GM21786 (cell line): ENCODE data around the gene PPP1R7.
"Not testable (repeated sequence)": the region's sequence is repeated elsewhere in the genome, so short reads cannot be mapped to it uniquely, and the experiment has no call there.

Experiments
- ATAC-seq: cut with Tn5 transposase; IDR thresholded peaks from one replicate; pipeline ENCODE4 v1.9.1; 2021; ENCODE audit not compliant: unreplicated experiment

The PPP1R7 gene

DNA sequence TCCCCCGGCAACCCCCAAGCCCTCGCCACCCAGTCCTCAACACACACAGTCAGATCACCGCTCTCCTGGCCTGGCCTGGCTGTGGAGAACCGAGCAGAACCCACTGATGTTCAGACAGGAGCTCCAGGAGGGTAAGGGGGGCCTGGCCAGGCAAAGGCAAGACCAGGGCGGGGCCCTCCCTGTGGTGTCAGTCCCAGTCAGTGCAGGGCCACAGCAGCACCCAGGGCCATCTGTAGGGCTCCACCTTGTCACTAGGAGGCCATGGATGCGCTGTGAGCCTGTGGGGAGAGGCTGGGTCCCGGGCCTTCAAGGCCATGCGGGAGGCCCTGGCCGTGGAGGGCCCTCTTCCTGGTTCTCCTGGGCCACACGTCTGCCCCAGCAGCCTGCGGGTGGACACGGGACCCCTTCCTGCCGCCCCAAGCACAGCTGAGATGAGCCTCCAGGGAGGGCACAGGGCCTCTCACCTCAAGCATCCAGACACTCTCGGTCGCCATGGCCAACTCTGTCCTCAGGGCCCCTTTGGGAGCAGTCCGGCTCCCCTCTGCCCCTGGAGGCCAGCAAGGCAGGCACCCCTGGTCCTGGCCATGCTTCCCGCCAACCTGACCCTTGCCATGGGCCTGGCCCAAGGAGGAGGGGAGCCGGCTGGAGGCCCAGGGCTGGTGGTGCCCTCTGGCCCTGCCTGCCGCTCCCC is 40.2 kb downstream of the PPP1R7 start:
- no peak for ATAC-seq

DNA sequence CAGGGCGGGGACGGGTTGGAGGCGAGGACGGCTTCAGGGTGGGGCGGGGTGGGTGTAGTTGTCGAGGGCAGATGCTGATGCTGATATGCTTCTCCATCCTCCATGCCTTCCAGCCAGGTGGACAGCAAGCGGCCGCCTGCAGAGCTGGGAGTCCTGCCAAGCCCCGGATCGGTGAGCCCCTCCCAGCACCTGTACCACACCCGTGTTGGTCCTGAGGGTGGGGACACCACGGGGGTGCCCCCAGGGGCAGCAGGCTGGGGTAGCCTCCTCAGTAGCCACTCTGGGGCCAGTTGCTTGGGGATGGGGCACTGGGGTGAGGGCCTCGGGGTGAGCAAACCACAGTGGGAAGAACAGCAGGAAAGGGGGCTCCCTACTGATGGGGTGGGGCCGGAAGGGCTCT is 40.8 kb downstream of the PPP1R7 start:
- no peak for ATAC-seq

DNA sequence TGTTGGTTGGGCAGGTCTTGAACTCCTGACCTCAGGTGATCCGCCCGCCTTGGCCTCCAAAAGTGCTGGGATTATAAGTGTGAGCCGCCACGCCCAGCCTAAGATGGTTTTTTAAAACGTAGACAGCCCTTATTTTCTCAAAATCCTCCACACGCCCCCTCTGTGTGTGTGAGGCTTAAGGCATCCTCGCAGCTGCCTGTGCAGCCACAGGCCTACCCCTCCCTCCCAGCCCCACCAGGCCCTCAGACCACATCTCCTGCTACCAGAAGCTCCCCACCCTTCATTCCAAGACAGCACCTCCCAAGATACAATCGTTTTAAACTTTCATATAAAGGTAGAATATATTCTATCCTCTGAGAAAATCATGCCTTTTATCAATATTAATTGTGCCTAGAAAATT is 43.0 kb downstream of the PPP1R7 start:
- no peak for ATAC-seq

DNA sequence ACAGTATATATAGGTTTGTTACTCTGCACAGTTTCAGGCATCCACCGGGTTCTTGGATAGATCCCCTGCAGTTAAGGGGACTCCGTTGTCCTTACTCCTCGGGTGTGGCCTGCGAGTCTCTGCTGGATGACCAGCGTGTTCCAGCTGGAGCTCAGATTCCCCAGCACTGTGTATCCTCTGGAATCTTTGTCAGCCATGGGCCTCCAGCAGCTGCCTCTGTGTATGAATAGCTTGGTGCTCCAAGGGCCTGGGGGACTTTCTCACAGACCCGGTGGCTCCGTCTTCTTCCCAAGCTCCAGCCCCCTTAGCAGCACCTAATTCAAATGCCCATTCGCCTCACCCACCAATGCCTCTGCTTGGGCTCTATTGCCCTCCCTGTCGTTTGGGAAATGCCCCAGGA is 44.5 kb downstream of the PPP1R7 start:
- ATAC-seq, result no peak

DNA sequence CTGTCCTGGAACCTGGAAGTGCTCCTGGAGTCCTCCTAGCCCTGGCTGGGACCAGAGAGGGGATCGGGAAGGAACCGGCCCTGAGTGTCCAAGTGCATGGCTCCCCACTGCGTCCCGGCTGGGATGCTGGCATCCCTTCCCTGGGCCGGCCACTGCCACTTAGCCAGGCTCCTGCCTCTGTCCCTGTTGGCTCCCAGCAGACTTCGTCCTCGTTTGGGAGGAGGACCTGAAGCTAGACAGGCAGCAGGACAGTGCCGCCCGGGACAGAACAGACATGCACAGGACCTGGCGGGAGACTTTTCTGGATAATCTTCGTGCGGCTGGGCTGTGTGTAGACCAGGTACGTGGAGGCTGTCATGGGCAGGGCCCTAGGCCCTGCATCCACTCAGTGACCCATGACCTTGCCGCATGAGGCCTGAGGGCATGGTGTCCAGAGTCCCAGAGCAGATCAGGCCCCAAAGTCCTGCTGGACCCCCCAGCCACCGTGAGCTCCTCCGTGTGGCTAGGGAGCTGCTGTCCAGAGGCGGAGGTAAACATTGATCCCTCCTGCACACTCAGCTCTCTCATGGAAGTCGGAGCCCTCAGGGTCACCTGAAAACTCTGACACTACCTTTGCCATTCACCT is 45.4 kb downstream of the PPP1R7 start:
- no peak for ATAC-seq

DNA sequence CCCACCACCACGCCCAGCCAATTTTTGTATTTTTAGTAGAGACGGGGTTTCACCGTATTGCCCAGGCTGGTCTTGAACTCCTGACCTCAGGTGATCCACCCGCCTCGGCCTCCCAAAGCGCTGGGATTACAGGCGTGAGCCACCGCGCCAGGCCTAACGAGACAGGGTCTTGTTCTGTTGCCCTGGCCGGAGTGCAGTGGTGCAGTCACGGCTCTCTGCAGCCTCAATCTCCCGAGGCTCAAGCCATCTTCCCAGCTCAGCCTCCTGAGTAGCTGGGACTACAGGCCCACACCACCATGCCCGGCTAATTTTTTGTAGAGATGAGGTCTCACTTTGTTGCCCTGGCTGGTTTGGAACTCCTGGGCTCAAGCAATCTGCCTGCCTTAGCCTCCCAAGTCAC is 47.0 kb downstream of the PPP1R7 start:
- not testable (repeated sequence) for ATAC-seq

DNA sequence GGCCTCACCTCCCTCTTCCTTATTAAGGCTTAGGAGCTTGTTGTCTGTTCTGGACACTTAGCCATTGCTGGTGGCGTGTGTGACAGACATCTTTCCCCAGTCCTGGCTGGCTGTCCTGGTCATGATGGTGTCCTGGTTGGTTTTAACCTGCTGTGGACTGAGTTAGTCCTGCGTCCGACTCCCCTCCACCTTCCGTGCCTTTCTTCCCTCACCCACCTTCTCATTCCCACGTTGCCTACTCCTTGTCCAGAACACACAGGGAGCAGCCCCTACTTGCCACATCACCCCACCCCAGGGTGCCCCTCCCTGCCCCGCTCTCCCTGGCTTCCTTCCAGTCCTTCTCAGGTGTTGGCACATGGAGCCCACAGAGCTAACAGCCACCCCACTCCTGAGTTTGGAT is 47.7 kb downstream of the PPP1R7 start:
- ATAC-seq, result no peak

- no peak for ATAC-seq
These were observed 48.4 kb downstream of the PPP1R7 start for GRCh38 chr2:241198381-241199279.

DNA sequence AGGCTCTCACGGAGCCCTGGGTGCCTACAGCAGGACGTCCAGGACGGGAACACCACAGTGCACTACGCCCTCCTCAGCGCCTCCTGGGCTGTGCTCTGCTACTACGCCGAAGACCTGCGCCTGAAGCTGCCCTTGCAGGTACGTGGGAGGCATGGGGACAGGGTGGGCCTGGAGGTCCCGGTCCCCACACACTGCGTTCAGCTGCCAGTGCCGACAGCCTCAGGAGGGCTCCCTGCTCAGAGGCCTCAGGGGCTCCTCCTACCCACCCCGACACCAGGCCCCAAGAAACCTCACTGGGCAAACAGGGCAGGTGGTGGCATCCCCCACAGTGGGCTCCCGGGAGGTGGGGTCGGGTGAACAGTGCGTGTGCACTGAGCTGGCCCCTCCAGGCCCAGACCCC is 49.0 kb downstream of the PPP1R7 start:
- ATAC-seq, result no peak

DNA sequence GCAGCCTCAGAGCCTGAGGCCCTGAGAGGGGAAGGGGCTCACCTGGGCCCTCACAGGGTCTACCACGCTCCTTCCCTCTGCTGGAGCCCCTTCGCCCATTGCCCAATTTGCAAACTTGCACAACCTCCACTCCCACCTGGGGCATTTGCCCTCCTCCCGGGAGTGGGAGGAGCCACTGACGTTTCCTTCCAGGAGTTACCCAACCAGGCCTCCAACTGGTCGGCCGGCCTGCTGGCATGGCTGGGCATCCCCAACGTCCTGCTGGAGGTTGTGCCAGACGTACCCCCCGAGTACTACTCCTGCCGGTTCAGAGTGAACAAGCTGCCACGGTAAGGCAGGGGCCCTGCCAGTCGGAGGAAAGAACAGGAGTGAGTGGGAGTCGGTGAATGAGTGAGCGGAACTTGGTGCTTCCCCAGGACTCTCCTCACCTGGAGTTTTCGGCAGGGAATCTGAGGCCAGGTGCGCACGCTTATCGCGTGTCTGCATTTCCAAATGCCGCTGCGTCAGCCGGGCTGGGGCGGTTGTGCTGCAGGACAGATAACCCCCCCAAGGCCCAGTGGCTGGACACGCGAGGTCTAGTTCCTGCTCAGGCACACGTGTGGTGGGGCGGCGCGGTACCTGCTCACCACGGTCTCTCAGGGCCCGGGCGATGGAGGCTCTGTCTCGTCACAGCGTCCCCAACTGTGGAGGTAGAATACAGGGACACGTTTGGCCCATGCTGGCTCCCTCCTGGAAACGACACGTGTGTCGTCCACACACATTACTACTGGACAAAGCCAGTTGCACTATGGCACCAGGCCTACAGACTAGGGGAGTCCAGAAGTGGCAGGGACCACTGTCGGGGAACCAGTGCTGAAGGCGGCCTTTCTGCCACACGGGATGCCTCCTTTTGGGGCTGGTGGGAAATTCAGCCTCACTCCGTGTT is 49.9 kb downstream of the PPP1R7 start:
- ATAC-seq, result no peak

- ATAC-seq, result no peak
These were observed 50.6 kb downstream of the PPP1R7 start for GRCh38 chr2:241200822-241201395.

GRCh38 chr2:241201445-241202267 is 51.4 kb downstream of the PPP1R7 start:
- ATAC-seq, result no peak

GRCh38 chr2:241202268-241202585 is 52.0 kb downstream of the PPP1R7 start:
- ATAC-seq, result no peak

DNA sequence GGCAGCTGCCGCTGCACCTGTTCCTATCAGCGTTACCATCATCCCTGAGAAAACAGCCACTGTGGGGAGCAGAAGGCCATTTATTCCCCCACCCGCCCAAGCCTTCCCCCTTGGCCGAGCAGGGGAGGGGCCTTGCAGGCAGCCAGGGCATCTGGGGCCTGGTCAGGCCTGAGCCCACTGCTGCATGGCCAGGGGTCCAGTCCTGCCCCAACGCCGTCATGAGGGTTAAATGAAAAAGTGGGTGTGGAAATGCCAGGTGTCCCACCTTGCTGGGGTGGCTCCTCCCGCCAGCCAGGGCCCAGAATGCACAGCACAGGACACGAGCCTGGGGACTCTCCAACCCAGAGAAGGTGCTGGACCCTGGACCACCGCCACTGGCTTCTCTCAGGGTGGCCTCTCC is 52.4 kb downstream of the PPP1R7 start:
- no peak for ATAC-seq

- no peak for ATAC-seq
These were observed 53.1 kb downstream of the PPP1R7 start for GRCh38 chr2:241203218-241204009.

- ATAC-seq, result no peak
These were observed 53.7 kb downstream of the PPP1R7 start for GRCh38 chr2:241204010-241204384.

GRCh38 chr2:241204490-241204889 is 54.2 kb downstream of the PPP1R7 start:
- no peak for ATAC-seq

DNA sequence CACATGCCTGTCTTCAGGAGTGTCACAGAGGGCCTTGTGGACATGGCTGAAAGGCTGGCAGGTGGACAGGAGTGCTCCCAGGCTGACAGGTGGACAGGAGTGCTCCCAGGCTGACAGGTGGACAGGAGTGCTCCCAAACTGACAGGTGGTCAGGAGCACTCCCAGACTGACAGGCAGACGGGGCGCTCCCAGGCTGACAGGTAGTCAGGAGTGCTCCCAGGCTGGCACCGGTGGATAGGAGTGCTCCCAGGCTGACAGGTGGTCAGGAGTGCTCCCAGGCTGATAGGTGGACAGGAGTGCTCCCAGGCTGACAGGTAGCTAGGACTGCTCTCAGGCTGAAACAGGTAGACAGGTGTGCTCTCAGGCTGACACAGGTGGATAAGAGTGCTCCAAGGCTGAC is 54.8 kb downstream of the PPP1R7 start:
- ATAC-seq, result no peak

- ATAC-seq, result no peak
These were observed 56.9 kb downstream of the PPP1R7 start for GRCh38 chr2:241207151-241207550.
